ENCODE measurements around the gene RPL37.
"Not testable (repeated sequence)": the region's sequence is repeated elsewhere in the genome, so short reads cannot be mapped to it uniquely, and the experiment has no call there.

The RPL37 gene

DNA sequence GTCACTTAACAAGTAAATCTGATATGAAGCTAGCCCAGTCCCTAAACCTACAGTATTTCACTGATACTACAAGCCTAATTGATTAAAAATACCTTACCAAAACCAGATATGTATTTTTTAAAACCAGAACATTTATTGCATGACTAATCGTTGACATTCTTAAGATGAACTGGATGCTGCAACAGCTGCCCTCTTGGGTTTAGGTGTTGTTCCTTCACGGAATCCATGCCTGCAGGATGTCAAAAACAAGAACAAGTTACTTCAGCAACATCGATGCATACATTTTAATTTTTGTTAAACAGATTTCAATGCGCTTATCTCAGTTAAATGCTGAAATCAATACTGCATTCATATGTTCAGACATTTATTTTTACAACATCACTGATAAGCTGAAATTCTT, 2.7 kb downstream of the RPL37 start:
- DNase-seq: no peak

DNA sequence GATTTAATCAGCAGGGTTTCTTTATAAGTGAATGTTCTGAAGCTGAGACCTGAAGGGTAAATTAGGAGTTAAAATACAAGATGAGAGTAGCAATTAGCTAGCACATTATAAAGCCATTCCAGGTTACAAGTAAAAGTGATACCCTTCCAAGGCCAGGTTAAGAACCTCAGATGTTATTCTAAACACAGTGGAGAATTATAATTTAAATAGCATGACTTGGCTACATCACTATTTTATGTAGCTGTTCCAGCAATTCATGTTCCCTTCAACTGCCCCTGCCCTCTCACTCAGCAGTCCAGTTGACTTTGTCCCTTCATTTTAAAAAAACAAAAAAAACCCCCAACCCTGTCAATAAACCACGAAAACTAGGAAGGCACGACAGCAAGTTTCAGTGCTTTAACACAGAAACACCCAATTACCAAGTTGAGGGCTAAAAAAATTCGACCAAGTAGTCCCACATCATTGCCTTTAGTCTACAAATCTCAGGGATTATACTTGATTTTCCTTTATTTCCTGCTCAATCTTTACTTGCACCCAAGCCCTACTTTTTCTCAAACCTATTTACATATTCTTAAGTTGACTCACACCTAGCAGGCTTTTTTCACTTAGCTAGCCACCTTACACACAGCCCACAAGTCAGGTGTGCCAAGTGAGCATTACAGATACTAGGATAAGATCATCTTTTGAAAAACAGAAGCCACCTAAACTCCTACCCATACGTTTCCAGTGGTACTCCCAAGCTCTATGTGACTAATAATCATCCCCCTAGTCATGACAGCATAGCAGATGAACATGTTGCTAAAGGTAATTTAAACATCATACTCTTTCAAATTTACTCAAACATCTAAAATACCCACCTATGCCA, 3.4 kb downstream of the RPL37 start:
- DNase-seq: no peak

DNA sequence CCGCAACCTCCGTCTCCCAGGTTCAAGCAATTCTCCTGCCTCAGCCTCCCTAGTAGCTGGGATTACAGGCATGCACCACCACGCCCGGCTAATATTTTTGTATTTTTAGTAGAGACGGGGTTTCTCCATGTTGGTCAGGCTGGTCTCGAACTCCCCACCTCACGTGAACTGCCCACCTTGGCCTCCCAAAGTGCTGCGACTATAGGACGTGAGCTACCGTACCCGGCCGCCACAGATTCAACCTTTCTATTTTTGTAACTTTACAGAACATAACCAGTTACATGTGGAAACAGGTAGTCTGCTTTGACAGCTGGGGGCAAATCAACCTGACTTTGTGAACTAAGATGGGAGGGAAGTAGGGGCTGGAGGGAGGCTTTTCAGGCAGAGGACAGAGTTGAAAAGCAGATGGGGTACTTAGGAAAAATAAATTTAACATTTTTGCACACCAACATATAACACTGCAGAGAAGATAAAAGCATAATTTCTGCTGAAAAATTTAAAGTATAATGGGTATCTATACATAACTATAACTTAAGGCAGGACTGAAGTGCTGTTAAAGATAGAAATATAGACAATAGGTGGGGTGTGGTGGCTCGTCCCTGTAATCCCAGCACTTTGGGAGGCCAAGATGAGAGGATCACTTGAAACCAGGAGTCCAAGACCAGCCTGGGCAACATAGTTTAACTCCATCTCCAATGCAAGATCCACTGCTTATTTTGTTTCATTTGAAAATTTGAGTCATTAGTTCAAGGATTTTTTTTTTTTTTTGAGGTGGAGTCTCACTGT, 5.1 kb downstream of the RPL37 start:
- no peak for DNase-seq

DNA sequence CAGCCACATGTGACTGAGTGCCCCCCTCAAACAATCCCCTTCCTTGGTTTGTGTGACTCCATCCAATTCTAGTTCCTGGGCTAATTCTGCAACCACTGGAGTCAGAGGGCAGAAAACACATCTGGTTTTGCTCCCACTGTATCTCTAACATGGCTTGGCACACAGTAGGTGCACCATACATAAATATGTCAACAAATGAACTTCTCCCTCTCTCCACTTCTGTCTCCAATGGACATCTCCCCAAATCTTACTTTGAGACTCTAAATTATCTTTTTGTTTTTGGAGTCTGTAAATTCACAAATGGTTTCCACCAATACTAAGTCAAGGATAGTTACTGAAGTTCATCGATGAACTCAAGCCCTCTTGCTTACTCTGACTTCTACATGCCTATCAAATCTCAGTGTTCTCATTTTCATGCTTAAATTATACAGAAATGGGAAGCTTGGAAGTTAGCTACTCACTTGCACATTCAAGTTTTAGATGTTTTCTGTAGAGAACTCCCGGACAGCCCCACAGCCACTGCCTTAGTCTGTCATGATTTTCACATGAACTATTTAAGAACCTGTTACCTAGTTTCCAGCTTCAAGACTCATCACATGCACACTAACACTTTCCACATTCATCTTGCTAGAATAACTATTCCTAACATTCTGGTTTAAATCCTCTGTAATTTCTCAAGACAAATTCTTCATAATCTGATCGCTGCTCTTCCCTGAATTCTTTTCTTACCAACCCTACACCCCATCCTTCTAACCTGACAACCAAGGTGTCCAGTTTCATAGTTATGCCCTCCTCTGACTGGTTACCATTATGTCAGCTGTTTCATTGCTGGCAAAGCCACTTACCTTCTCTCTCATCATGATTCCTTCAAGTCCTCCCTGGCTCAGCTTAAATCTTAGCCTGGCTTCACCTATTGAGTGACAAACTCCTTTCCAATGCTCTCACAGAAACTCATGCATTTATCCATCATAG, 6.0 kb downstream of the RPL37 start:
- no peak for DNase-seq

DNA sequence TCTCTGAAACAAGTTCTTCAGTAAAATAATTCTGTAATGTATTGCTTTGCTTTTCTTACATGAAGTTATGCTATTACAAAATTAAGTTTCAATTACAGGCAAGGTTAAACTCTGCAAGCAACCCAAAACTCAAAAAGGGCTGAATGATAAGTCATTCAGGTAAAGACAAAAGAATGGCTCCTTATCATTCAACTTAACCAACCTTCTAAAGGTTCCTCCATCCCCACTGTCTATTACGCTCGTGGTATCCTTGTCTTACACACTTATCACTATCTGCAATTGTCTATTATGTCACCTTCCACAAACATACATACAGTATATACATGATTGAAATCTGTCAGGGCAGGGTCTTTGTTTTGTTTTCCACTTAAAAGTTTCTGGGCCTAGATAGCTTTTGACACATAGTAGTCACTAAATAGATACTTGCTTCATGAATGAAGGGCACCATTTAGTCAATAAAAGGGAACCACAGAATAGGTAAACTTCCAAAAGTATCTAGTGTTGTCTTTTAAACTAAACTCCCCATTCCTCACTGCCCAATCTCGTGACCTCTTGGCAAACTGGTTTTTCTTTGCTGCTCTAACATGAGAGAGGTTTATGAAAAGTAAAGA, 6.9 kb downstream of the RPL37 start:
- no peak for DNase-seq

DNA sequence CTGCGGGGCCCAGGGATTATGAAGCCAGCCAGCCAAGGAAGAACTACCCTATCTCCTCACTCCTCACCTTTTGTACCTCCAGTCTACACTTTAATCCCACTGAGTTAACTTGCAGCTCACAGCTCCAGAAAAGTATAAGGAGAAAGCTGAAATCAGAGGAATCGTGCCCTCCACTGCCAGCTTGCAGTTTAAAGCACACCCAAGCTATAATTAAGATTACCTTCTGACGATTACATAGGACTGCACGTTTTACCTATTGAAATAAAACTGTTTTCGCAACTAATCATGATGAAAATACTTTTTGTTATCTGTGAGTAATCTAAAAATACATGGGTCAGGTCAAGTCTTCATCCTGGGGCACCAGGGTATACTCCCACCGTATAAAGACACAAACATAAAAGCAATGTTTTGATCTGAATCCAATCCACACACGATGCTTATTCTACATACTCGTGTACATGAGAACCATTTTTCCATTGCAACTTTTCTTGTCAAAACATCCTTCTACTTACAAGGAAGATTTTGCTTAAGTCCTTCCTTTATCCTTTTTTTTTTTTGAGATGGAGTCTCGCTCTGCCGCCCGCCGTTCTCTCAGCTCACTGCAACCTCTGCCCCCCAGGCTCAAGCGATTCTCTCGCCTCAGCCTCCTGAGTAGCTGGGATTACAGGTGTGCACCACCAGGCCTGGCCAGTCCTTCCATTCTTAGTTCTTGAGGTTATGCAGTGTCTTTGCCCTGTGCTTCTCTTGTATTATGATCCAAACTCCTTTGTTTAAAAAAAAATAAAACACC, 7.6 kb downstream of the RPL37 start:
- no peak for DNase-seq

DNA sequence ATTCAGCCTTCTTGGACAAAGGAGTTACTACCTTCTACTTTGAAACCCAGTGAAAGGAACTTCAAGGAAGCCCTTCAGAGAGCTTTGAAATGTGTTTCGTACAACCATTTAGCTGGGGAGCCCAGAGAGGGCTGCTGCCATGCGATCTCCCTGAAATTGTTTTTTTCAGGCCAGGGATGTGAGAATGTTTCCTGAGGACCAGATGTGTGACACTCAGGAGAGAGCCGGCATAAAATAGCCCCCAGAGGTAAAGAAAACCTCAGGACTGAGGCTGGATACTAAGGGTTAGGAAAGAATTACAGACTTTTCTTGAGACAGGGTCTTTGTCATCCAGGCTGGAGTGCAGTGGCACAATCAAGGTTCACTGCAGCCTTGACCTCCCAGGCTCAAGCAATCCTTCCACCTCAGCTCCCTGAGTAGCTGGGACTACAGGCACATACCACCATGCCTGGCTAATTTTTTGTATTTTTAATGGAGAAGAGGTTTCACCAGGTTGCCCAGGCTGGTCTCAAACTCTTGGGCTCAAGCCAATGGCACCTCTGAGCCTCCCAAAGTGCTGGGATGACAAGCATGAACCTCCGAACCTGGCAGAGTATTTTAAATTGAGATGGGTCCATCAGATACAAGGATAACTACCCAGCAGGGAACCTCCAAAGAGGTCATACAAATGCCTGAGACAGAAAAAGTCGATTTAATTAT, 8.4 kb downstream of the RPL37 start:
- DNase-seq: no peak

DNA sequence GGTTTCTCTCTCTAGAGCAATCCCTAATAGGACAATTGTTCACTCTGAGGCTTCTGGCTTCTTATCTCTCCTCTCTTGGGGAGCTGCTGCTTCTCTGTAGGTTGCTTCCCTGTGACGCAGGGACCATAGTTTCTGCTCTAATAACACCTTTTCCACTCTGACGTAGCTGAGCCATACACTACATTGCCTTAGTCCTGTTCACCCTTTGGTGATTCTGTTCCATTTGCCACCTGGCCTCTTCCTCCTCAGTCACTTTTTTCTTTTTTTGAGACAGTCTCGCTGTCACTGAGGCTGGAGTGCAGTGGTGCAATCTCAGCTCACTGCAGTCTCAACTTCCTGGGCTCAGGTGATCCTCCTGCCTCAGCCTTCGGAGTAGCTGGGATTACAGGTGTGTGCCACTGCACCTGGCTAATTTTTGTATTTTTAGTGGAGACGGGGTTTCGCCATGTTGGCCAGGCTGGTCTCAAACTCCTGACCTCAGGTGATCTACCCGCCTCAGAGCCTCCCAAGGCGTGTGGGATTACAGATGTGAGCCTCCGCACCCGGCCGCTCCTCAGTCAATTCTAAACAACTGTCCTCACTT, 9.5 kb downstream of the RPL37 start:
- not testable (repeated sequence) for DNase-seq

DNA sequence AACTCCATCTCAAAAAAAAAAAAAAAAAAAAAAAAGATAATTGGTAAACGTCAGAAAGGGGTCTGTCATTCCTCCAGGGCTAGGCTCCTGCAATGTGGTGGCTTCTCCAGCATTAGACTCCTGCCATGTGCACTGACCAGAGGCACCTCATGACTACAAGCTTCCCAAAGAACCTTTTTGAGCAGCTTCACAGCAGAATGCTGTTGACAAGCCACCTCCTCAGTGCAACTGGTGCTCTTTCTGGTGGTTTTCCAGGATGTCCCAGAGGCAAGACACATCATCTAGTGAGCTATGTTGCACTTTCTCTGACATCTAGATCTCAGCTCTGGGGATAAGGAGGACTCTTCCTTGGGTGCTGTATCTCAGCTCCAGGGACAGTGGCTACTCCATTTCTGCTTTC, 11.6 kb downstream of the RPL37 start:
- no peak for DNase-seq

DNA sequence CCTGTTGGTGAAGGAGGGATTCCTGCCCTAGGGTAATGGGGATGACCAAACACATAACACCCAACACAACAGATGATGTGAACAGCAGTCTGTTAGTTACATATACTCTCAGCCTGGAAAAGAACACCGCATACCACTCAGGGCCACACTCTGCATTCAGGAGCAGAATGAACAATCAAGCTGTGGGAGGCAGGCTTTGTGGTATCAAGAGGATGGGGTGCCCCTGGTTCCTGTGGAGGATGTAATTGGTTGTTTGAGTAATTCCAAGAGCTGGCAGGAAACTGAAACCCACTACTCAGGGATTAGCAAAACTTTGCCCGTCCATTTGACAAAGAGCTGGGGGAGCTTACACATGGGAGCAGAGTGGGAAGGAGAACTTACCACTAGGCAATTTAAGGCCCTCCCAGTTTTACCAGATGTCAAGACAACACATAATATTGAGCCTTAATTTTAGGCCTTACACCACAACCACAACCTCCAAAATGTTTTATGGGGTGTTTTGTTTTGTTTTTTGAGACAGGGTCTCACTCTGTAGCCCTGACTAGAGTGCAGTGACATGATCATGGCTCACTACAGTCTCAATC, 21.2 kb downstream of the RPL37 start:
- DNase-seq: no peak

DNA sequence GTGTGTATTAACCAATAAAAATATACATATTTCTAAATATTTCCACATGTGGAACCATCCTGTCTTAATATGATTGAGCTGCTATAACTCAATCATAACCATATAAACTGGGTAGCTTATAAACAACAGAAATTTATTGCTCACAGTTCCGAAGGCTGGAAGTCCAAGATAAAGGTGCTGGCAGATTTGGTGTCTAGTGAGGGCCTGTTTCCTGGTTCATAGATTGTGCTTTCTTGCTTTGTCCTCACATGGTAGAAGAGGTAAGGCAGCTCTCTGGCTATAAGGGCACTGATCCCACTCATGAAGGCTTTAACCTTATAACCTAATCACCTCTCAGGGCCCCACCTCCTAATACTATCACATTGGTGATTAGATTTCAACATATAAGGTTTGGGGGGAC, 22.9 kb downstream of the RPL37 start:
- no peak for DNase-seq

DNA sequence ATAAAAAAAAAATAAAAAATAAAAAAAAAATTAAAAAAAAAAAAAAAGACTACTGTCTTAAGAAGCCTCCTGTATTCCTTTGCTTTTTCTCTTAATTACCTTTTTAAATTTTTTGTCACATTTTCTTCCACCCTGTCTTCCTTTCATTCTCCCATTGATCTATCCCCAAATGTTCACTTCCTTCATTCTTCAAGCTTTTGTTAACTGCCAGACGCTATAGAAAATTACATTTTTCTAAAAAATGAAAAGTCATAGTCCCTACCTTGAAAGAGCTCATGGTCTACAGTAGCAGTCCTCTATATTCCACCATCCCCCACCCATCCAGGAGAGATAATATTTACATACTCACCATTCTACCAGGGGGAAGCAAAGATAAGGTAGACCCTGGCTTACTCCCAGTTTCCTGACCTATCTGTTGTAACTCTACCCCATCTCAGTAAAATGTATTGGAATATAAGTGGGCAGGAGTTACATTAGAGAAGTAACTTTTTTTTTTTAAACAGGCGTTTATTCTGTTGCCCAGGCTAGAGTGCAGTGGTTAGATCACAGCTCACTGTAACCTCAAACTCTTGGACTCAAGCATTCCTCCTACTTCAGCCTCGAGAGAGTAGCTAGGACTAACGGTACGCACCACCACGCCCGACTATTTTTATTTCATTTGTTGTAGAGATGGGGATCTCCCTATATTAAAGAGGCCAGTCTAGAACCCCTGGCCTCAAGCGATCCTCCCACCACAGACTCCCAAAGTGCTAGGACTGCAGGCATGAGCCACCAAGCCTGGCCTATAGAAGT, 33.1 kb downstream of the RPL37 start:
- DNase-seq: no peak

DNA sequence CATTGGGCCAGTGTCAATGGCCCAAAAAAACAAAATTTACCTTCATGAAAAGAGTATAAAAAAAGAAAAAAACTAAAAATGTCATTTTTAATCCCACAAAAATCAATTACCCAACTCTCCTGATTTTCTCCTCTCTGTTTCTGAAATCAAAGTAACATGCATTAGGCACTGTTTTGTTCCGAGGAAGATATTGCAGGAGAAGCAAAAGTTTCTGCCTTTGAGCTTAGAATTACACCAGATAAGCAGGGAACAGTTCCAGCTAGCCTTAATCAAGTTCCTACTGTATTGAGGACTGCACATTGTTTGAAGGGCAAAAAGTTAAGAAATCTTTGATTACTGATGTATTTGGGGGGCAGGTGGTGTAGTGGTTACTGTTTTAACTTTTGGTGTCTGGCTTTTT, 35.8 kb downstream of the RPL37 start:
- DNase-seq: no peak

DNA sequence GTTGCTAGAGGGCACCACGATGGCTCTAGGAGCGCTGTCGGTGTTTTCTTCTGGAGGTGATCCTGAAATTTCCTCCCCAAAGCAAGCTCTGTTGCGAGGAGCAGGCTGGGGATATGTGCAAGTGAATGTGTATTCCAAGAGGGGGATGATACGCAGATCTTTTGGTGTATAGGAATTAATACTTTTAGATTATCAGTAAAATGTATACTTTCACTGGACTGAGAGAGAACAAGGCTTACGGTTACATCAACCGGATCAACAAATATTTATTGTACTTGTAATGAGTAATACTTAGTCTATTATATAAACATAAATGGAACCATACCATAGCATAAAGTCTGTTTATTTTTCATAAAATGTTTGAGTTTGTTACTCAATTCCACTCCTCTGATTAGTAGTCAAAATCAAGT, 36.2 kb downstream of the RPL37 start:
- no peak for DNase-seq

DNA sequence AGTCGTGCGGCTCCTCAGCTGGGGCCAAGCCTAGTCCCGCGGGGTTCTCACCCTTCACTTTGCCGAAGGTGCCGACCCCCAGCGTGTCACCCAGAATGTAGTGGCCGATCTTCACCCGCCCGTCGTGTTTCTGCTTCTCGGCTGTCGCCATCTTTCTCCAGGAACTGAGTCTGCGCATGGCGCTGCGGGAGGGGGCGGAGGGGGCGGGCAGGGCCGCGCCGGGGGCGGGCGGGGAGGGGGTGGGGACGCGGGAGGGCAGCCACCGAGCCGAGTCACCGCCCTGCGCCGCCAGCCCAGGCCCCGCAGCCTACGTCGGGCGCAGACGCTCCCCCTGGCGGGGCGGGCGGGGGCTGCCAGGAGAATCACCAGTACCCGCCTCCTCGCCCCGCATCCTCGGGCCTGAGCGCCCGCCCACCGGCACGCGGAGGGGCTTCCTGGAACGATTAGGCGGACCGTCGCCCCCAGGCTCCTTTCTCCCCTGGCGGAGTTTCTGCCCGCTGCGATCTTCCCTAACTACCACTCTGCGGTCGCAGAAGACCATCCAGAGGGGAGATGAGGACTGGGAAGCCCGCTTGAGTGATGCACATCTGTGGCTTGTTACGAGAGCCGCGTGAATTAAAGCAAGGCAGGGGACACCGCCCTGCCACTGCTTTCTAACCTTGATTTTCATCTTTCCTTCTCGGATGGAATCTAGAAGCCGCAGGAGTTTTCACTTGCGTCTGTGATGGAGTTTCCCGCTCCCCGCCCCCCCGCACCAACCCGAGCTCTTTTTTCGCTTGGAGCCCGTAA, 36.8 kb downstream of the RPL37 start, which contains the start of gene PRKAA1:
TSS of gene PRKAA1 (minus strand) at position 363 of the 789 bp plus-strand sequence. CDS start at position 178, 185 bp downstream.
- DNase-seq: peak; percentile 91

DNA sequence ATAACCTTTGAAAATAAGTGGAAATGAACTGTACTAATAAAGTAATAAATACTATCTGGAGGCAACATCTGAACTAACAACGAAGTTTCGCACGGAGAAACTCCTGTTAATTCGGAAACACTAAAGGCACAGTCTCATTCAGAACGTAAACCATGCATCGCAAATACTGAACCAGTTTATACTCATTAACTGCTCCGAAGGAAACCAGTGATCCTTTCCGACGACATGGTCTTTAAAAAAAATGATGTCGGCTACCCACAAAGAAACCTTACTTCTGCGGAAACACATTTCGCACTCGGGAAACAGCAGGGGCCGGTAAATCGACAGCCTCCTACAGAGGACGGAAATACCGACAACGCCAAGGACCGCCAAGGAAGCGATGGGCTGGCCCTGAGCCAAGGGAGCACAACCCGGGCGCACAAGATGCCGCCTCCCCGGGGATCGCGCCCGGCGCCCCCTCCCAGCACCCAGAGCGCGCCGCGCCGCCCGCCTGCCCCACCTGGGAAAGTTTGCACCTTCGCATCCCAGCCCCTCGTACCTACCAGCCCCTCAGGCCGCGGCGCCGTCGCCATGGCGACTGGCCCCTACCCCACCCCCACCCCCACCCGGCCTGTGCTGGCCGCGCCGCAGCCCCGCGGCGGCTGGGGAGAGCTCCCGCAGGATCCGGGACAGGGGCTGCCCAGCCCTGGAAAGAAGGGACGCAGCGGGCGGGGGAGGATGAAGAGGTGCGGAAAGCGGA, 37.6 kb downstream of the RPL37 start:
- no peak for DNase-seq

DNA sequence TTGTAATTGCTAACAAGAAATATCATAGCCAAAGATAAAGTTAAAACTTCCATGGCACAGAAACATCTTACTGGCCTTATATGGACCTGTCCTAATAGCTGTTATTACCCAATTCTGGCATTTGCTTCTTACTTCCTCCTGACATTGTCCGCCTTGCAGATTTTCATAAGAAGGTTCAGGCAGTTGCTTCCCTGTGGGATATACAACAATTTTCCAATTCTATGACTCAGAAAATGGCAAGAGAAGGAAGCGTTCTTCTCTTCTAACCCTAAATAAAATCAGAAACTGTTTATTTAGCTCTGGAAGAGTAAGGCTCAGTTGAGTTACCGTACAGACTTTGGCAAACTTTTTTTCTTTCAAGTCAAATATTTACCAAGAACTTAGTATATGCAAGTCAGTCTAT, 38.5 kb downstream of the RPL37 start:
- no peak for DNase-seq

DNA sequence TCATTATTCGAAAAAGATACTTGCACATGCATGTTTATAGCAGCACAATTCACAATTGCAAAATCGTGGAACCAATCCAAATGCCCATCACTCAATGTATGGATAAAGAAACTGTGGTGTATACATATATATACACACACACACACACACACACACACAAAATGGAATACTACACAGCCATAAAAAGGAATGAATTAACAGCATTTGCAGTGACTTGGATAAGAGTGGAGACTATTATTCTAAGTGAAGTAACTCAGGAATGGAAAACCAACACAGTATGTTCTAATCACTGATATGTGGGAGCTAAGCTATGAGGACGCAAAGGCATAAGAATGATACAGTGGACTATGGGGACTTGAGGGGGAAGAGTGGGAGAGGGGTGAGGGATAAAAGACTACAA, 40.1 kb downstream of the RPL37 start:
- not testable (repeated sequence) for DNase-seq

Measured in amniotic stem cell (primary cell).